Raji (cell line): ENCODE measurements around the gene DBF4B.

ENCODE experiments used
- POLR2A ChIP-seq: IDR thresholded peaks from 2 replicates; pipeline ENCODE4 v1.6.1; 2011; ENCODE audit warnings: low read depth, low read length, control low read depth; ENCODE audit not compliant: insufficient read depth

The DBF4B gene

GRCh38 chr17:44795421-44795820 is 87.0 kb downstream of the DBF4B start:
- TF ChIP-seq POLR2A, result no peak

GRCh38 chr17:44795928-44796327 is 87.5 kb downstream of the DBF4B start:
- no peak for TF ChIP-seq POLR2A

GRCh38 chr17:44796731-44797130 is 88.3 kb downstream of the DBF4B start:
- no peak for TF ChIP-seq POLR2A

DNA sequence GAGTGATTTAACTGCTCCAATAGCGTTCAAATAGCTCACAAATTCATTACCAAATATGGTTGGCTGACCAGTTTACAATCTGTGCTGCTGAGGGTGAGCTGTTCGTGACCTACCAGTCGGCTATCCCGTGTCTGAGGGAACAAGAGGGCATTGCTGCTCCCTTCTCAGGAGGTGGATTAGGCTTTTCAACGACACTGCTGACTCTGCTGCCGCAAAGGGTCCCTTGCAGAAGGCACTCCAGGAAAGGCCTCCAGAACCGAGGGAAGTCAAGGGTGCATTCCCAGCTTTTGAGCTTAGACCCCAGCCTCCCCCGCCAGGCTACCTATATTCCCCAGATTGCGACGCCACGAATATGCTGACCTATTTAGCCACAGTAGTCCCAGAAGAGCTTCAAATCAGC is 89.3 kb downstream of the DBF4B start:
- no peak for TF ChIP-seq POLR2A

GRCh38 chr17:44798356-44798755 is 89.9 kb downstream of the DBF4B start:
- TF ChIP-seq POLR2A, result no peak
